ENCODE data around the gene GIT2.

GIT2 gene

GRCh38 chr12:109949089-109949488, 47.1 kb downstream of the GIT2 start:
- Histone ChIP-seq H3K27me3 (ENCODE audit: insufficient read depth, low read length, poor library complexity) (no peaks in the 10 kb centered on the region), H3K18ac (ENCODE audit: low read length) (no peak overlapping the region), H3K4me2 (ENCODE audit: low read length) (no peak overlapping the region), H3K27ac (ENCODE audit: low read depth, low read length) (no peak overlapping the region), H3K4me3 (ENCODE audit: low read length) (no peak overlapping the region), H2BK120ac (ENCODE audit: low read depth, low read length) (no peak overlapping the region), H3K9ac (ENCODE audit: low read length) (no peak overlapping the region), H3K79me2 (ENCODE audit: control insufficient read depth, insufficient read depth, low read length) (no peaks in the 10 kb centered on the region), H2BK5ac (ENCODE audit: low read length) (no peak overlapping the region), H3K56ac (ENCODE audit: low read length) (no peak overlapping the region), H4K5ac (ENCODE audit: low read length) (no peak overlapping the region), H4K8ac (ENCODE audit: low read depth, low read length) (no peak overlapping the region), H3K4me1 (ENCODE audit: control insufficient read depth, low read depth, low read length) (peaks cover 4% of the 10 kb centered on the region), H3K23ac (ENCODE audit: low read length) (no peak overlapping the region), H3K79me1 (ENCODE audit: low read length) (no peaks in the 10 kb centered on the region), H2AK5ac (ENCODE audit: low read length) (no peak overlapping the region), H3K36me3 (ENCODE audit: control insufficient read depth, insufficient read depth, low read length) (peaks cover 11% of the 10 kb centered on the region), H2BK15ac (replicated peaks; ENCODE audit: low read depth) (no peak overlapping the region), H3K4ac (ENCODE audit: low read depth, low read length) (no peak overlapping the region)
- DNase-seq: no peak
- WGBS (ENCODE audit: extremely low coverage, insufficient coverage, low lambda C conversion rate): no CpG with 5 or more reads among the region's 1 CpG

- H2AK5ac ChIP-seq (ENCODE audit: low read length): no peak overlapping the region
- DNase-seq: no peak
- H2BK5ac ChIP-seq (ENCODE audit: low read length): no peak overlapping the region
- no peak overlapping the region for H4K8ac ChIP-seq (ENCODE audit: low read depth, low read length)
- H3K23ac ChIP-seq (ENCODE audit: low read length): no peak overlapping the region
- no peaks in the 10 kb centered on the region for H3K79me1 ChIP-seq (ENCODE audit: low read length)
- H2BK15ac ChIP-seq (replicated peaks; ENCODE audit: low read depth): no peak overlapping the region
- H2BK120ac ChIP-seq (ENCODE audit: low read depth, low read length): no peak overlapping the region
- H3K56ac ChIP-seq (ENCODE audit: low read length): no peak overlapping the region
- H3K18ac ChIP-seq (ENCODE audit: low read length): no peak overlapping the region
- H3K4me2 ChIP-seq (ENCODE audit: low read length): no peak overlapping the region
- no peak overlapping the region for H4K5ac ChIP-seq (ENCODE audit: low read length)
- H3K79me2 ChIP-seq (ENCODE audit: control insufficient read depth, insufficient read depth, low read length): no peaks in the 10 kb centered on the region
- H3K27ac ChIP-seq (ENCODE audit: low read depth, low read length): no peak overlapping the region
- H3K4me1 ChIP-seq (ENCODE audit: control insufficient read depth, low read depth, low read length): peaks cover 4% of the 10 kb centered on the region
- WGBS (ENCODE audit: extremely low coverage, insufficient coverage, low lambda C conversion rate): no CpG with 5 or more reads among the region's 4 CpGs
- no peaks in the 10 kb centered on the region for H3K27me3 ChIP-seq (ENCODE audit: insufficient read depth, low read length, poor library complexity)
- no peak overlapping the region for H3K4ac ChIP-seq (ENCODE audit: low read depth, low read length)
- no peak overlapping the region for H3K4me3 ChIP-seq (ENCODE audit: low read length)
- H3K36me3 ChIP-seq (ENCODE audit: control insufficient read depth, insufficient read depth, low read length): peaks cover 11% of the 10 kb centered on the region
- no peak overlapping the region for H3K9ac ChIP-seq (ENCODE audit: low read length)
Observed at GRCh38 chr12:109948368-109948767, 47.8 kb downstream of the GIT2 start.

GRCh38 chr12:109947521-109947920, 48.6 kb downstream of the GIT2 start:
- no peak overlapping the region for H3K9ac ChIP-seq (ENCODE audit: low read length)
- no peak overlapping the region for H3K56ac ChIP-seq (ENCODE audit: low read length)
- no peaks in the 10 kb centered on the region for H3K79me1 ChIP-seq (ENCODE audit: low read length)
- DNase-seq: no peak
- H3K4me2 ChIP-seq (ENCODE audit: low read length): no peak overlapping the region
- H2BK15ac ChIP-seq (replicated peaks; ENCODE audit: low read depth): no peak overlapping the region
- no peak overlapping the region for H3K4ac ChIP-seq (ENCODE audit: low read depth, low read length)
- no peak overlapping the region for H2AK5ac ChIP-seq (ENCODE audit: low read length)
- H3K4me3 ChIP-seq (ENCODE audit: low read length): no peak overlapping the region
- WGBS (ENCODE audit: extremely low coverage, insufficient coverage, low lambda C conversion rate): no CpG with 5 or more reads among the region's 3 CpGs
- no peak overlapping the region for H2BK5ac ChIP-seq (ENCODE audit: low read length)
- no peaks in the 10 kb centered on the region for H3K79me2 ChIP-seq (ENCODE audit: control insufficient read depth, insufficient read depth, low read length)
- H3K18ac ChIP-seq (ENCODE audit: low read length): no peak overlapping the region
- no peak overlapping the region for H4K8ac ChIP-seq (ENCODE audit: low read depth, low read length)
- H3K4me1 ChIP-seq (ENCODE audit: control insufficient read depth, low read depth, low read length): peaks cover 4% of the 10 kb centered on the region
- no peak overlapping the region for H3K23ac ChIP-seq (ENCODE audit: low read length)
- H3K27me3 ChIP-seq (ENCODE audit: insufficient read depth, low read length, poor library complexity): no peaks in the 10 kb centered on the region
- H2BK120ac ChIP-seq (ENCODE audit: low read depth, low read length): no peak overlapping the region
- H3K36me3 ChIP-seq (ENCODE audit: control insufficient read depth, insufficient read depth, low read length): peaks cover 6% of the 10 kb centered on the region
- no peak overlapping the region for H3K27ac ChIP-seq (ENCODE audit: low read depth, low read length)
- no peak overlapping the region for H4K5ac ChIP-seq (ENCODE audit: low read length)

- H3K27me3 ChIP-seq (ENCODE audit: insufficient read depth, low read length, poor library complexity): no peaks in the 10 kb centered on the region
- no CpG with 5 or more reads among the region's 9 CpGs for WGBS (ENCODE audit: extremely low coverage, insufficient coverage, low lambda C conversion rate)
- H4K5ac ChIP-seq (ENCODE audit: low read length): no peak overlapping the region
- H3K18ac ChIP-seq (ENCODE audit: low read length): no peak overlapping the region
- no peak overlapping the region for H3K23ac ChIP-seq (ENCODE audit: low read length)
- no peak overlapping the region for H2BK120ac ChIP-seq (ENCODE audit: low read depth, low read length)
- H3K9ac ChIP-seq (ENCODE audit: low read length): no peak overlapping the region
- no peak overlapping the region for H3K27ac ChIP-seq (ENCODE audit: low read depth, low read length)
- peaks cover 2% of the 10 kb centered on the region for H3K36me3 ChIP-seq (ENCODE audit: control insufficient read depth, insufficient read depth, low read length)
- no peak overlapping the region for H2BK5ac ChIP-seq (ENCODE audit: low read length)
- H2BK15ac ChIP-seq (replicated peaks; ENCODE audit: low read depth): no peak overlapping the region
- H3K79me1 ChIP-seq (ENCODE audit: low read length): no peaks in the 10 kb centered on the region
- DNase-seq: no peak
- no peak overlapping the region for H4K8ac ChIP-seq (ENCODE audit: low read depth, low read length)
- H3K4me1 ChIP-seq (ENCODE audit: control insufficient read depth, low read depth, low read length): peaks cover 4% of the 10 kb centered on the region
- H3K79me2 ChIP-seq (ENCODE audit: control insufficient read depth, insufficient read depth, low read length): no peaks in the 10 kb centered on the region
- no peak overlapping the region for H3K4ac ChIP-seq (ENCODE audit: low read depth, low read length)
- H2AK5ac ChIP-seq (ENCODE audit: low read length): no peak overlapping the region
- H3K4me3 ChIP-seq (ENCODE audit: low read length): no peak overlapping the region
- no peak overlapping the region for H3K56ac ChIP-seq (ENCODE audit: low read length)
- no peak overlapping the region for H3K4me2 ChIP-seq (ENCODE audit: low read length)
Observed at GRCh38 chr12:109946913-109947312, 49.3 kb downstream of the GIT2 start.

GRCh38 chr12:109946505-109946904, 49.7 kb downstream of the GIT2 start:
- Histone ChIP-seq H3K36me3 (ENCODE audit: control insufficient read depth, insufficient read depth, low read length) (no peaks in the 10 kb centered on the region), H3K4me3 (ENCODE audit: low read length) (no peak overlapping the region), H4K8ac (ENCODE audit: low read depth, low read length) (no peak overlapping the region), H3K27me3 (ENCODE audit: insufficient read depth, low read length, poor library complexity) (no peaks in the 10 kb centered on the region), H3K4me2 (ENCODE audit: low read length) (no peak overlapping the region), H3K27ac (ENCODE audit: low read depth, low read length) (no peak overlapping the region), H3K56ac (ENCODE audit: low read length) (no peak overlapping the region), H3K23ac (ENCODE audit: low read length) (no peak overlapping the region), H2AK5ac (ENCODE audit: low read length) (no peak overlapping the region), H3K4ac (ENCODE audit: low read depth, low read length) (no peak overlapping the region), H3K18ac (ENCODE audit: low read length) (no peak overlapping the region), H3K79me2 (ENCODE audit: control insufficient read depth, insufficient read depth, low read length) (no peaks in the 10 kb centered on the region), H3K4me1 (ENCODE audit: control insufficient read depth, low read depth, low read length) (peaks cover 4% of the 10 kb centered on the region), H3K9ac (ENCODE audit: low read length) (no peak overlapping the region), H3K79me1 (ENCODE audit: low read length) (no peaks in the 10 kb centered on the region), H2BK120ac (ENCODE audit: low read depth, low read length) (no peak overlapping the region), H4K5ac (ENCODE audit: low read length) (no peak overlapping the region), H2BK5ac (ENCODE audit: low read length) (no peak overlapping the region), H2BK15ac (replicated peaks; ENCODE audit: low read depth) (no peak overlapping the region)
- peak; percentile 77 for DNase-seq
- WGBS (ENCODE audit: extremely low coverage, insufficient coverage, low lambda C conversion rate): no CpG with 5 or more reads among the region's 5 CpGs

- Histone ChIP-seq H3K79me1 (ENCODE audit: low read length) (no peaks in the 10 kb centered on the region), H4K8ac (ENCODE audit: low read depth, low read length) (no peak overlapping the region), H3K79me2 (ENCODE audit: control insufficient read depth, insufficient read depth, low read length) (no peaks in the 10 kb centered on the region), H3K36me3 (ENCODE audit: control insufficient read depth, insufficient read depth, low read length) (no peaks in the 10 kb centered on the region), H3K4me1 (ENCODE audit: control insufficient read depth, low read depth, low read length) (peaks cover 4% of the 10 kb centered on the region), H3K4me2 (ENCODE audit: low read length) (peak overlapping the region; percentile 16), H4K5ac (ENCODE audit: low read length) (no peak overlapping the region), H3K4ac (ENCODE audit: low read depth, low read length) (no peak overlapping the region), H3K27ac (ENCODE audit: low read depth, low read length) (no peak overlapping the region), H2BK5ac (ENCODE audit: low read length) (no peak overlapping the region), H2BK15ac (replicated peaks; ENCODE audit: low read depth) (no peak overlapping the region), H2AK5ac (ENCODE audit: low read length) (no peak overlapping the region), H3K9ac (ENCODE audit: low read length) (no peak overlapping the region), H3K56ac (ENCODE audit: low read length) (peak overlapping the region; percentile 56), H3K27me3 (ENCODE audit: insufficient read depth, low read length, poor library complexity) (no peaks in the 10 kb centered on the region), H3K23ac (ENCODE audit: low read length) (no peak overlapping the region), H3K4me3 (ENCODE audit: low read length) (no peak overlapping the region), H2BK120ac (ENCODE audit: low read depth, low read length) (no peak overlapping the region), H3K18ac (ENCODE audit: low read length) (no peak overlapping the region)
- no CpG with 5 or more reads among the region's 17 CpGs for WGBS (ENCODE audit: extremely low coverage, insufficient coverage, low lambda C conversion rate)
- peak; percentile 94 for DNase-seq
Observed at GRCh38 chr12:109944561-109945359, 51.4 kb downstream of the GIT2 start.

Data from mesendoderm (in vitro differentiated cells).